ENCODE data around the gene CPLX1. TPM values are rescaled to one million over a fixed set of nuclear protein-coding genes. Genes with fewer than 3 reads are reported as not detected.

CPLX1 gene
- total and polyA plus RNA-seq, 3 donors from 2014 or later, result 4.4 to 8.2 (median 5.5) TPM

- TF ChIP-seq CTCF (IDR thresholded peaks at IDR 0.05) (no peak), POLR2A (IDR thresholded peaks at IDR 0.05) (no peak)
- WGBS, 2 donors, result 82 to 94% methylated on average over 28 to 46 of the region's 46 CpGs
- intact Hi-C loops (cut with DNase I; ENCODE audit: low total_unique reads), result no loop called here
These were observed 9.4 kb upstream of the CPLX1 start for GRCh38 chr4:835148-836002.

GRCh38 chr4:834368-835147 is 8.6 kb upstream of the CPLX1 start:
- Histone ChIP-seq H3K27me3 (no peaks in the 10 kb centered on the region), H3K4me3 (no peak overlapping the region), H3K9me3 (no peaks in the 10 kb centered on the region), H3K27ac (no peak overlapping the region), H3K36me3 (ENCODE audit: low read depth, missing control alignments) (no peaks in the 10 kb centered on the region), H3K4me1 (no peaks in the 10 kb centered on the region)
- no peak for TF ChIP-seq POLR2A (IDR thresholded peaks at IDR 0.05)
- TF ChIP-seq CTCF (IDR thresholded peaks at IDR 0.05), result no peak
- 82 to 89% methylated on average over 18 to 29 of the region's 29 CpGs for WGBS, 2 donors
- no peak for DNase-seq
- intact Hi-C loops (cut with DNase I; ENCODE audit: low total_unique reads), result no loop called here

More at GRCh38 chr4:835148-836002, 9.4 kb upstream of the CPLX1 start:
- no peak for DNase-seq
- Histone ChIP-seq H3K27ac (no peak overlapping the region), H3K4me1 (no peaks in the 10 kb centered on the region), H3K9me3 (no peaks in the 10 kb centered on the region), H3K27me3 (no peaks in the 10 kb centered on the region), H3K36me3 (ENCODE audit: low read depth, missing control alignments) (no peaks in the 10 kb centered on the region), H3K4me3 (no peak overlapping the region)

- no peak for DNase-seq
- Histone ChIP-seq H3K4me3 (no peak overlapping the region), H3K27me3 (no peaks in the 10 kb centered on the region), H3K27ac (no peak overlapping the region), H3K9me3 (no peaks in the 10 kb centered on the region), H3K36me3 (ENCODE audit: low read depth, missing control alignments) (no peaks in the 10 kb centered on the region), H3K4me1 (no peaks in the 10 kb centered on the region)
- intact Hi-C loops (cut with DNase I; ENCODE audit: low total_unique reads), result no loop called here
- TF ChIP-seq POLR2A (IDR thresholded peaks at IDR 0.05) (no peak), CTCF (IDR thresholded peaks at IDR 0.05) (no peak)
- 78 to 79% methylated on average over 11 to 18 of the region's 18 CpGs for WGBS, 2 donors
These were observed 7.9 kb upstream of the CPLX1 start for GRCh38 chr4:833731-834367.

GRCh38 chr4:833156-833555 is 7.2 kb upstream of the CPLX1 start:
- DNase-seq, result no peak
- TF ChIP-seq POLR2A (IDR thresholded peaks at IDR 0.05) (no peak), CTCF (IDR thresholded peaks at IDR 0.05) (no peak)
- Histone ChIP-seq H3K27ac (no peak overlapping the region), H3K9me3 (no peaks in the 10 kb centered on the region), H3K36me3 (ENCODE audit: low read depth, missing control alignments) (no peaks in the 10 kb centered on the region), H3K4me3 (no peak overlapping the region), H3K27me3 (no peaks in the 10 kb centered on the region), H3K4me1 (no peaks in the 10 kb centered on the region)
- intact Hi-C loops (cut with DNase I; ENCODE audit: low total_unique reads), result no loop called here
- WGBS, 2 donors, result 72 to 80% methylated on average over 10 of the region's 10 CpGs

All from testis (tissue), 3 donors.